Measurements from ENCODE around the gene USP10. TPM values are rescaled to one million over a fixed set of nuclear protein-coding genes. Genes with fewer than 3 reads are reported as not detected.

The USP10 gene
- total RNA-seq, 2 experiments from 2014 or later, result 105 to 108 TPM

GRCh38 chr16:84768061-84768807 is 68.4 kb downstream of the USP10 start:
- no peaks in the 10 kb centered on the region for H3K9me3 Mint-ChIP-seq
- H3K27ac Mint-ChIP-seq, result peak overlapping the region; percentile 49
- no peaks in the 10 kb centered on the region for H3K27me3 Mint-ChIP-seq
- no peak for DNase-seq
- peaks cover 56% of the 10 kb centered on the region for H3K4me1 Mint-ChIP-seq (ENCODE audit: low read depth)
- no peak overlapping the region for H3K4me3 Mint-ChIP-seq
- intact Hi-C loops (cut with micrococcal nuclease), result no loop called here
- ChIA-PET CTCF (interaction anchor here (1.1 to 5.6 kb wide), 5 partner anchors 9 to 184 kb away, joined by 3 to 35 read pairs (median 7); no protein-coding TSS in a partner anchor), POLR2A (no interaction called here)
- peaks cover 63% of the 10 kb centered on the region for H3K36me3 Mint-ChIP-seq

DNA sequence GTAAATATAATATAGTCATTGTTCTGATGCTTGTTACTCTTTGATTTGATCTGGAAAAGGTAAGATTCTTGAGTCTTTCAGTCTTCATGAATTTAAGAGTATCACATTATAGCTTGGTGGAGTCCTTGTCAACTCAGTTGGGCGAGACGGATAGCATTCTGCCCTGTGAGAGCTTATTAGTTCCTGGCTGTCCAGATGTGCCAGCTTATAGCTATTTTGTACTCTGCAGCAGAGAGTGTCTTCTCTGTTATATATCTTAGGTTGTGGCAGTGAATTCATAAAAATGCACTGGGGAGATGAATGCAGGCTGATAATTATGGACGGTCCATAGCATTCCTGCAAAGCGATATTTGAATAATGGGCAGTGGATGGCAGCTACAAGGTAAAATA is 69.0 kb downstream of the USP10 start:
- no peak overlapping the region for H3K4me3 Mint-ChIP-seq
- CTCF ChIA-PET, result interaction anchor here (1.1 to 5.6 kb wide), 5 partner anchors 9 to 184 kb away, joined by 3 to 35 read pairs (median 7); no protein-coding TSS in a partner anchor
- H3K27me3 Mint-ChIP-seq, result no peaks in the 10 kb centered on the region
- DNase-seq, result no peak
- no peaks in the 10 kb centered on the region for H3K9me3 Mint-ChIP-seq
- POLR2A ChIA-PET, result interaction anchor here (1.1 kb wide), 1 partner anchor 13 kb away, joined by 5 read pairs; no protein-coding TSS in a partner anchor
- peaks cover 63% of the 10 kb centered on the region for H3K36me3 Mint-ChIP-seq
- intact Hi-C loops (cut with micrococcal nuclease), result no loop called here
- no peak overlapping the region for H3K27ac Mint-ChIP-seq
- H3K4me1 Mint-ChIP-seq (ENCODE audit: low read depth), result peaks cover 52% of the 10 kb centered on the region

GRCh38 chr16:84769416-84769815 is 69.6 kb downstream of the USP10 start:
- Mint-ChIP-seq H3K4me1 (ENCODE audit: low read depth) (peaks cover 46% of the 10 kb centered on the region), H3K27ac (no peak overlapping the region), H3K4me3 (no peak overlapping the region), H3K36me3 (peaks cover 57% of the 10 kb centered on the region), H3K9me3 (no peaks in the 10 kb centered on the region), H3K27me3 (no peaks in the 10 kb centered on the region)
- intact Hi-C loops (cut with micrococcal nuclease), result no loop called here
- no peak for DNase-seq
- ChIA-PET POLR2A (interaction anchor here (1.1 kb wide), 1 partner anchor 14 kb away, joined by 5 read pairs; no protein-coding TSS in a partner anchor), CTCF (interaction anchor here (0.6 to 5.6 kb wide), 6 partner anchors 10 to 183 kb away, joined by 3 to 35 read pairs (median 6); no protein-coding TSS in a partner anchor)

GRCh38 chr16:84773312-84773711 is 73.5 kb downstream of the USP10 start:
- Mint-ChIP-seq H3K9me3 (no peaks in the 10 kb centered on the region), H3K27me3 (no peaks in the 10 kb centered on the region), H3K4me1 (ENCODE audit: low read depth) (peaks cover 20% of the 10 kb centered on the region), H3K36me3 (peaks cover 46% of the 10 kb centered on the region), H3K27ac (no peak overlapping the region), H3K4me3 (no peak overlapping the region)
- ChIA-PET POLR2A (no interaction called here), CTCF (interaction anchor here (0.5 to 5.6 kb wide), 4 partner anchors 19 to 178 kb away, joined by 3 to 35 read pairs (median 8); no protein-coding TSS in a partner anchor)
- intact Hi-C loops (cut with micrococcal nuclease), result no loop called here
- DNase-seq, result no peak

- intact Hi-C loops (cut with micrococcal nuclease), result no loop called here
- no peak for DNase-seq
- Mint-ChIP-seq H3K4me1 (ENCODE audit: low read depth) (peaks cover 8% of the 10 kb centered on the region), H3K27me3 (no peaks in the 10 kb centered on the region), H3K9me3 (no peaks in the 10 kb centered on the region), H3K4me3 (no peak overlapping the region), H3K36me3 (peaks cover 43% of the 10 kb centered on the region), H3K27ac (peak overlapping the region; percentile 47)
- POLR2A ChIA-PET, result no interaction called here
- CTCF ChIA-PET, result no interaction called here
Measured at GRCh38 chr16:84774810-84775209, 75.0 kb downstream of the USP10 start.

DNA sequence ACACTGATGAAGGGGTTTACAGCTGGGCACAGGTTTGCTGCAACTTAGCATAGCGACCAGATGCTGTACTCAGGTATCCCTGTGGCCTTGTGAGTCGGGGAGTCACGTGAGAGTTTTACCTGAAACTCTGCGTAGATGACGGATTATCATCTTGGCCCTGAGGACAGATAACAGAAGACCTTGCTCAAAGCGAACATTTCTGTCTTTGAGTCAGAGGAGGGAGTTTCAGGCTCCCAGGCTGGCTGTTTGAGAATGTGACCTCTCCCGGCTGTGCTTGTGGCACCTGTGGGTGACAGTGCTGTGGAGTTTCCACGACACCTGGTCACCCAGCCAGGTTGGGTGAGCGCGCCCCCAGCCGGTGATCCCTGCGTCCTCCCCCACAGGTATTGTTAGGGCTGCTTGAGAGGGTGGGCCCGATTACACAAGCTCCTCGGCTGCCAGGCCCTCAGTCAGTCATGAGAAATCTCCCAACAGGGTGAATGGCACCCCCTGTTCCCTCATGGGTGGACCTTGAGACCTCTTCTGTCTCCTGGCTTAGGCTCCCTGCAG is 75.5 kb downstream of the USP10 start:
- H3K9me3 Mint-ChIP-seq, result no peaks in the 10 kb centered on the region
- H3K36me3 Mint-ChIP-seq, result peaks cover 45% of the 10 kb centered on the region
- POLR2A ChIA-PET, result no interaction called here
- CTCF ChIA-PET, result no interaction called here
- intact Hi-C loops (cut with micrococcal nuclease), result no loop called here
- H3K4me3 Mint-ChIP-seq, result no peak overlapping the region
- peak; percentile 20 for DNase-seq
- H3K27me3 Mint-ChIP-seq, result no peaks in the 10 kb centered on the region
- peaks cover 8% of the 10 kb centered on the region for H3K4me1 Mint-ChIP-seq (ENCODE audit: low read depth)
- peak overlapping the region; percentile 47 for H3K27ac Mint-ChIP-seq

DNA sequence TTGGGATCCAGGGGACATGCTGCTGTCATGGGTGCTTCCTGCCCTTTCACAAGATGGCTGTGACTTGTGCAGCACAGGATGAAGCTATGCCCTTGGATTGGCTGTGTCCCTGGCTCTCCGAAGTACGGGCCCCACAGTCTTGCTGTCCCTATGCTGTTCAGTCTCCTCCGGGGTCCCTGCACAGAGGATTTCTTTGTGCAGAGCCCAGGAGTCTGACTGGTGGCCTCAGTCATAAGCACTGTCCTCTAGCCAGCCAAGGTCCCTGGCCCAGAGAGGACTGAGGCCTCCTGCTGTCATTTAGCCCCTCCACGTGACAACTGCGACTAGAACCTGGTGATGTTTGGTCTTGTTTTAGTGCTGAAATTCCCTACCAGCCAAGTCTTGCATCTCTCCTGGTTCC is 77.6 kb downstream of the USP10 start:
- Mint-ChIP-seq H3K27me3 (no peaks in the 10 kb centered on the region), H3K27ac (no peak overlapping the region), H3K4me3 (no peak overlapping the region), H3K9me3 (no peaks in the 10 kb centered on the region), H3K4me1 (ENCODE audit: low read depth) (peaks cover 8% of the 10 kb centered on the region), H3K36me3 (peaks cover 46% of the 10 kb centered on the region)
- CTCF ChIA-PET, result interaction anchor here (0.6 to 0.7 kb wide), 2 partner anchors 51 to 164 kb away, joined by 3 to 6 read pairs; no protein-coding TSS in a partner anchor
- POLR2A ChIA-PET, result no interaction called here
- intact Hi-C loops (cut with micrococcal nuclease), result no loop called here
- DNase-seq, result no peak

DNA sequence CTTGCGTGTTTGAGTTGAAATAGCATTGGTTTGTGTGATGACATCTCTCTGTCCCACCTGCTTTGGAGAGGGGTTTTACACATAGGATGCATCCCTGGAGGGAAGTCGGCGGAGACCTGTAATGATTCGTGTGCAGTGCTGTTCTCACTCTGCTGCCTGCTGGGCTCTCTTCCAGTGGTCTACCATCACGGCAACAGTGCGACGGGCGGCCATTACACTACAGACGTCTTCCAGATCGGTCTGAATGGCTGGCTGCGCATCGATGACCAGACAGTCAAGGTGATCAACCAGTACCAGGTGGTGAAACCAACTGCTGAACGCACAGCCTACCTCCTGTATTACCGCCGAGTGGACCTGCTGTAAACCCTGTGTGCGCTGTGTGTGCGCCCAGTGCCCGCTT is 78.9 kb downstream of the USP10 start:
- Mint-ChIP-seq H3K27me3 (no peaks in the 10 kb centered on the region), H3K36me3 (peaks cover 40% of the 10 kb centered on the region), H3K4me3 (no peak overlapping the region), H3K4me1 (ENCODE audit: low read depth) (peaks cover 8% of the 10 kb centered on the region), H3K27ac (no peak overlapping the region), H3K9me3 (no peaks in the 10 kb centered on the region)
- intact Hi-C loops (cut with micrococcal nuclease), result no loop called here
- ChIA-PET POLR2A (no interaction called here), CTCF (no interaction called here)
- DNase-seq, result no peak

DNA sequence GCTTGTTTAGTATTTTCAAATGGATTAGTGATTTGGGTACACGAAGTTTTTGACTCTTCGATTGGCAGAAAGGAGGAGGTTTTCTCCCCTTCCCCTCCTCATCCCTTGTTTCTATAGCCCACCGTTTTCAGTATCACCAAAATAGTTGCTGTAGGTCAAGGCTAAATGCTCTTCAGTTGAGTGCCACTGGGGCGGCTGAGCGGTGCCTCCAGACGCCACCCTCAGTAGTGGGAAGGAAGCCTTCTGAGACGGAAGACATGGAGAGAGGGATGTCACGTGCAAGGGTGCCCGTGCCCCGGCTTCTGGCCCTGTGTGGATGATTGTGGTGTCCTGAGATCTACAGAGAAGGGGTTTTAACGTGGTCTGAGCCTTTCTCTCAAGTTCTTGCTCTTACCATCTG is 80.3 kb downstream of the USP10 start:
- peaks cover 4% of the 10 kb centered on the region for H3K4me1 Mint-ChIP-seq (ENCODE audit: low read depth)
- CTCF ChIA-PET, result interaction anchor here (1.2 kb wide), 1 partner anchor 26 kb away, joined by 6 read pairs; no protein-coding TSS in a partner anchor
- POLR2A ChIA-PET, result no interaction called here
- H3K9me3 Mint-ChIP-seq, result no peaks in the 10 kb centered on the region
- H3K36me3 Mint-ChIP-seq, result peaks cover 34% of the 10 kb centered on the region
- intact Hi-C loops (cut with micrococcal nuclease), result no loop called here
- no peak overlapping the region for H3K27ac Mint-ChIP-seq
- H3K27me3 Mint-ChIP-seq, result no peaks in the 10 kb centered on the region
- DNase-seq, result no peak
- H3K4me3 Mint-ChIP-seq, result no peak overlapping the region

DNA sequence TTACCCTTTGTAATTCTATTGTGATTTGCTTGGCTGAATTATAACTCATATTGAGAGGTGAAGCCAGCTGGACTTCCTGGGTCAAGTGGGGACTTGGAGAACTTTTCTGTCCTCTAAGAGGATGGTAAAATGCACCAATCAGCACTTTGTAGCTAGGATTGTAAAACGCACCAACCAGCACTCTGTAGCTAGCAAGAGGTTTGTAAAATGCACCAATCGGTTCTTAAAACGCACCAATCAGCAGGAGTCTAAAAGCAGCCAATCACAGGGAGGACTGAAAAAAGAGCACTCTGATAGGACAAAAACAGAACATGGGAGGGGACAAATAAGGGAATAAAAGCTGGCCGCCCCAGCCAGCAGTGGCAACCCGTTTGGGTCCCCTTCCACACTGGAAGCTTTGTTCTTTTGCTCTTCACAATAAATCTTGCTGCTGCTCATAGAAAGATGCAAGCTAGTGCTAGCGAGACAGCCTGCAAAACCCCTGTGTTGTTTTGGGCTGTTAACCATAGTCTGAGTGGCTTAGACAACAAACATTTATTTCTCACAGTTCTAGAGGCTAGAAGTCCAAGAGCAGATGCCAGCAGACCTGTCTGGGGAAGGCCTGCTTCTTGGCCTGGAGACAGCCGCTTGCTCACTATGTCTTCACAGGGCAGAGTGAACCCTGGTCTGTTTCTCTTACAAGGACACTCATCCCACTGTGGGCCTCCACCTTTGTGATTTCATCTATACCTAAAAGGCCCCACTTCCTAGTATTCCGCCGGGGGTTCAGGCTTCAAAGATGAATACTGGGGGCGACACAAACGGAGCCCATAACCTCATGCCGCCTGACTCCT is 81.0 kb downstream of the USP10 start:
- ChIA-PET CTCF (interaction anchor here (1.2 to 1.5 kb wide), 2 partner anchors 27 to 42 kb away, joined by 6 read pairs; no protein-coding TSS in a partner anchor), POLR2A (no interaction called here)
- Mint-ChIP-seq H3K4me3 (no peak overlapping the region), H3K27ac (no peak overlapping the region), H3K36me3 (peaks cover 28% of the 10 kb centered on the region), H3K4me1 (ENCODE audit: low read depth) (peaks cover under 1% of the 10 kb centered on the region), H3K27me3 (no peaks in the 10 kb centered on the region), H3K9me3 (no peaks in the 10 kb centered on the region)
- intact Hi-C loops (cut with micrococcal nuclease), result no loop called here
- DNase-seq, result no peak

DNA sequence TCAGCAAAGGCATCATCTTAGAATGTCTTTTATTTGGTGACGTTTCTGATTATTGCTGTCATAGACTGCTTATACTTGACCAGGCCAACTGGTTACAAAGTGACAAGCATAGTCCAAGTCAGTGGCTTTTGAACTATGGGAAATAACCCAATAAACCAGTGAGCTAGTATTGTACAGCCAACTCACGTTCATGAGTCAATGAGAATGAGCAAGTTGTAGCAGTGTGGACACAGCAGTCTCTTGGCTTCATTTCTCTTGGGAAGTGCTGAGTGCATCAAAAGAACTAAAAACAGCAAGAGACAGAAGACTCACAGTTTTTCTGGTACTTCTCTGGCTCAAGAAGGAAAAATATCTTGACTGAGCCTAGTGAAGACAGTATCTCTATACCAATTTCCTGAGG is 83.0 kb downstream of the USP10 start:
- Mint-ChIP-seq H3K4me3 (no peak overlapping the region), H3K27ac (no peak overlapping the region), H3K4me1 (ENCODE audit: low read depth) (no peaks in the 10 kb centered on the region), H3K36me3 (peaks cover 19% of the 10 kb centered on the region), H3K9me3 (no peaks in the 10 kb centered on the region), H3K27me3 (no peaks in the 10 kb centered on the region)
- DNase-seq, result no peak
- ChIA-PET CTCF (no interaction called here), POLR2A (no interaction called here)
- intact Hi-C loops (cut with micrococcal nuclease), result no loop called here
